Left renal cortex interstitium (tissue), 4 donors: ENCODE measurements around the gene TMEM44. TPM values are rescaled to one million over a fixed set of nuclear protein-coding genes. Genes with fewer than 3 reads are reported as not detected.
"Not testable (repeated sequence)": the region's sequence is repeated elsewhere in the genome, so short reads cannot be mapped to it uniquely, and the experiment has no call there.

Experiments used
- DNase-seq, 4 donors: peaks; one replicate each; pipeline ENCODE4 v3.0.0-alpha.2; 2013; ENCODE audit warnings: low read depth in 4 of 4, low spot score in 2 of 4, missing footprints in 1 of 4
- polyA plus RNA-seq, 4 donors: library from polyadenylated mRNA; unstranded; fragments of 120-200 nt; gene quantifications; one replicate each; pipeline ENCODE4 v1.2.1, GENCODE V29; 2013; ENCODE audit not compliant: insufficient read length in 4 of 4

Gene TMEM44
- polyA plus RNA-seq, 4 donors: 14.6 to 23.6 (median 20.5) TPM

DNA sequence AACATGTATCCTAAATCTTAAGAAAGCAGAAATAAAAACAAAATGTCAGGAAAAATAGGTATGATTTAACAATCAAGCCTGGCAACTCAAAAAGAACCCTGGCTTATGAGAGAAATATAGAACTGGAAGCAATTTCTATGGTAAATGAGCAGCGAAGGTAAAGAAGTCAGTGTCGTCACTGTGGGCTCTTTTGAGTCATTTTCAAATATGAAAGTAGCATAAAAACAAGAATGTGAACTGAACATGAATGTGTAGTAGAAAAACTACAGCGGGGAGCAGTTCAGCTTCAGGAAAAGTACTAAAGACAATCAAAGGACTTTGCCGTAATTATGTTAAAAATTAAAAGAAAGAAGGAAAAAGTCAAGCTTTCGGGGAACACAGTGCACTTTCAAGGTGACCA, 21.2 kb upstream of the TMEM44 start:
- DNase-seq: no peak

DNA sequence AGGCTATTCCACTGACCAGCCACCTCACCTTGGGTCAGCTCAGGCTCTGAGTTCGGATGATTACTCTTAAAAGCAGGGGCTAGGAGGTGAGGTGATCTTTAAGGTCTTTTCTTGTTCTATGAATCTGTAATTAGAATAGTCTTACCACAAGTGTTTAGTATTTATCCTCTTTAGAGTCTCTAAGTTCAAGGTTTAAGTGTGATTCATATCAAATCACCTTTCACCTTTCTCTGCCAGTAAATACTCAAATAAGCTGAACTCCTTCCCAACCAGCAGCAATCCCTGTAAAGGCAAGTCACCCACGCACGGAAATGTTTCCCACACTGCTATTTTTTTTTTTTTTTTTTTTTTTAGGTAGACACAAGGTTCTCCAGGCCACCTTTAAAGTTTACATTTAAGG, 14.5 kb upstream of the TMEM44 start:
- DNase-seq: no peak

GRCh38 chr3:194642769-194643168, 9.6 kb upstream of the TMEM44 start:
- no peak for DNase-seq

DNA sequence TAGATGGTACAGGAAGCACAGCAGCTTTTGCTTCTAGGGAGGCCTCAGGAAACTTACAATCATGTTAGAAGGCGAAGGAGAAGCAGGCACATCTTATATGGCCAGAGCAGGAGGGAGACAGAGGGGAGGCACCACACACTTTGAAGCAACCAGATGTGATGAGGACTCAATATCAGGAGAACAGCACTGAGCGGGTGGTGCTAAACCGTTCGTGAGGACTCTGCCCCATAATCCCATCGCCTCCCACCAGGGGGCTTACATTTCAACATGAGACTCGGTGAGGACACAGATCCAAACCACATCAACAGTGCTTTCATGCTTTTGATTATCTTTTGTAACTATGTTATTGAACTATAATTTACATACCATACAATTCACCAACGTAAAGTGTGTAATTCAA, 7.6 kb upstream of the TMEM44 start:
- DNase-seq: no peak

DNA sequence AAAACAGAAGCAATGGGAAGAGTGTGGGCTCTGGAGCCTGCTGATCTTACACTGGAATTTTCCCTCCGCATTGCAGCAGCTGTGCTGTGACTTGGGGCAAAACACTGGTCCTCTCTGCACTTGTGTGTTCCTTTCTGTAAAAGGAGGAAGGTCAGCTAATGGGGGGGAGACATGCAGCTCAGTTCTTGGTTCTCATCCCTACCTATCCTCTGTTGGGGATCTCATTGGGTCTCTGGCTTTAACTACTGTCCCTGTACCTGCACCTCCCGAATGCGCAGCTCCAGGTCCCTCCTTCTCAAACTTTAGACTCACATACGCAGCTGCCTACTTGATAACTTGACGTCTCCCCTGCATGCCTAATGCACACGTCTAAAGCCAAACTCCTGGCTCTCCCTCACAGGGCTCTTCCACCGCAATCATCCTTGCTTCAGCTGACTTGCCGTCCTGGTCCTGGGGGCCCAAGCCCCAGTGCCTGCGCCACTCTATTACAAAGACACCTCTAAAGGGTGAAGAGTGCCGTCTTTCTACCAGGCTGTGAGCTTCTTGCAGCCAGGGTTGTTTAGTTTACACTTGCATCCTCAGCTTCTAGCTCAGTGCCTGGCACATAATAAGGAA, 5.9 kb upstream of the TMEM44 start:
- no peak for DNase-seq

- no peak for DNase-seq
Measured at GRCh38 chr3:194637541-194638400, 4.6 kb upstream of the TMEM44 start.

DNA sequence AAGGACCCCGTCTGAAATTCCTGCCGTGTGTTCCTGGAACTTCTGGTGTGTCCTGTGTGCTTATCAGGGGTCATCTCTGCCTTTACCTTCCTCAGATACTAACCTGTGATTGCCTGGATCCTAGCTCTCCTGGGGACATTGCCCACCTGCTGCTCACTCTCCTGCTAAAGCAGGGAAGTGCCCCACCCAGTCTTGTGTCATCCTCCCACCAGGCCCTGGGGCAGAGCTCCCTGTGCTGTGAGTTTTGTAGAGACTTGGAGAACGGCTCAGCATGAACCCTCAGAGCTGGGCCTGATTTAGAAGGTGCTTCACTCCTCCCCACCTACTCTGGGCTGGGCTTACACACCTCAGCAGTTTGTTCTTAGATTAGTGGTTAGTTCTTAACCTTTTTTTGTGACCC, 3.8 kb upstream of the TMEM44 start:
- no peak for DNase-seq

GRCh38 chr3:194632809-194633348, 340 bp downstream of the TMEM44 start:
- DNase-seq: peak in 2 of 4 donors; percentile 11 to 24

DNA sequence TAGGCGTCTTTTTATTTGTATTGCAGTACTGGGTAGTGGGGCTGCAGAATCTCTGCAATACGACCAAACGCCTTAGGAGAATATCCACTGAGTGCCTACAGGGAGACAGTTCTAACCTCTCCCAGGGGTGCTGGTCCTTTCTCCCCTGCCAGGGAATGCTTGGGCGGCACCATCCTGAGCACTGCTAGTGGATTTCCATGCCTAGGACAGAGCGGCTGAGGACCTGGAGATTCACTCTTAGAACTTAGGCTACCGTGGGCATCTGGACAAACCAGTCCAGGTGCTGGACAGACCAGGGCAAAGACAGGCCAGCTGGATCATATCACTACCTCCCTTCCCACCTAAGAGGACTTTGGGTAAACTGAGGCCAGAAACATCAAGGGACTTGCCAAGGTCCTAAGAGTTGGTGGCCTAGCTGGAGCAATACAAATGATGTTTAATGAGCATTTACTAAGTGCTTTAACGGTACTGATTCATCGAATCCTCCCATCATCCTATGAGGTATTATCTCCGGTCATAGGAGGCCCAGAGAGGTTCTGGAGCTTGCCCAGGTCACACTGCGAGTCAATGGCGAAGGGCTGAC, 902 bp downstream of the TMEM44 start:
- no peak for DNase-seq

DNA sequence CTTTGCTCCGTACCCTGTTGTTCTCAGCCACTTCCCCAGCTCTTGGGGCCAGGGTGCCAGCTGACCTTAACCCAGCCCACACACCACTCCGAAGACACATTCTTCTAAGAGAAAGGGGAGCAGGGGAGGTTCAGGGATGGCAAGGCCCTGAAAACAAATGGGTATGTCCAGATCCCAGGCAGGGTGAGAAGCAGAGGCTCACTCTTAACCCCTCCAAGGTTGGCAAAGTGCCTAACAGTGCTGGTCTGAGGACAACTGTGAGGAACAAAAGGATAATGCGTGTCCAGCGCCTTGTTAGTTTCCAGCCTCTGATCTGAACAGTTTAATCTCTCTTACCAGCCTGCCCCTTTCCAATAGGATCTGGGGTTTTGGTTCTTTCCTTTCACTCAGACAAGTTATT, 1.5 kb downstream of the TMEM44 start:
- no peak for DNase-seq

DNA sequence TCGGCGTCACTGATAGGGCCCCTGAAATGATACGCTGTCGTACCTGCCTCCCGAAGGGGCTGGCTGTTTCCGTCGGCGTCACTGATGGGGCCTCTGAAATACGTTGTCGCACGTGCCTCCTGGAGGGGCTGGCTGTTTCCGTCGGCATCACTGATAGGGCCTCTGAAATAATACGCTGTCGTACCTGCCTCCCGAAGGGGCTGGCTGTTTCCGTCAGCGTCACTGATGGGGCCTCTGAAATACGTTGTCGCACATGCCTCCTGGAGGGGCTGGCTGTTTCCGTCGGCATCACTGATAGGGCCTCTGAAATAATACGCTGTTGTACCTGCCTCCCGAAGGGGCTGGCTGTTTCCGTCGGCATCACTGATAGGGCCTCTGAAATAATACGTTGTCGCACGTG, 2.5 kb downstream of the TMEM44 start:
- DNase-seq: not testable (repeated sequence)

- no peak for DNase-seq
Measured at GRCh38 chr3:194624956-194625355, 8.3 kb downstream of the TMEM44 start.

DNA sequence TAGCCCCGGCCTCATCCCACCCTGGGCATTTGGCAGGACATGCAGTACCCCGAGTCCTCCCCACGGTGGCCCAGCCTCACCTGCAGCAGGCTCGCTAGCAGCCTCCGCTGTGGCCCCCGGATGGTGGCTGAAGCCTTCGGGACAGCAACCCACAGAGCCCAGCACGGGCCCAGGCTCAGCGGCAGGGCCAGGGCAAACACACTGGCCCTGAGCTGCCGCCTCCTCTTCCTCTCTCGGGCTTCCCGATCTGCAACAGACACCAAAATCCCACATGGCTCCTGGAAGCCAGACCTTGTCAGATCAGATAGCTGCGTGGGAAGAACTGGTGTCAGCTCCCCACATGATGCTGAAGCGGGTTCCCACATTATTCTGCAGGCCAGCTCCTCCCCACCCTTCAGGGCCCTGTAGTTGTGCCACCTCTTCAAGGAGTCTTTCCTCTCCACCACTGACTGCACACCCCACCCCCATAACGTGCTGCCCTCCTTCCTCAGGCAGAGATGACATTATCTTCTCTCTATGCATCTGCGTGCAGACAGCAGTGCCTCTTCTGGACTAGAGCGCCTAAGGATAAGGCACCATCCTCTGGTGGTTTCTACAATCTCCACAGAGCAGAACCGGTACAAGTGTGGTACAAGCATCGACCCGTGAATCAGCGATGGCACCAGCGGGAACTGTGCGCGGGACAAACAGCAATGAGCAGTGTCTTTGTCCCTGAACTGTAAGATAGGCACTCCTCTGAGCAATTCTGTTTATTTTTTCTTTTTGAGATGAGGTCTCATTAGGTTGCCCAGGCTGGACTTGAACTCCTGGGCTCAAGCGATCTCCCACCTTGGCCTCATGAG, 9.5 kb downstream of the TMEM44 start:
- DNase-seq: no peak

DNA sequence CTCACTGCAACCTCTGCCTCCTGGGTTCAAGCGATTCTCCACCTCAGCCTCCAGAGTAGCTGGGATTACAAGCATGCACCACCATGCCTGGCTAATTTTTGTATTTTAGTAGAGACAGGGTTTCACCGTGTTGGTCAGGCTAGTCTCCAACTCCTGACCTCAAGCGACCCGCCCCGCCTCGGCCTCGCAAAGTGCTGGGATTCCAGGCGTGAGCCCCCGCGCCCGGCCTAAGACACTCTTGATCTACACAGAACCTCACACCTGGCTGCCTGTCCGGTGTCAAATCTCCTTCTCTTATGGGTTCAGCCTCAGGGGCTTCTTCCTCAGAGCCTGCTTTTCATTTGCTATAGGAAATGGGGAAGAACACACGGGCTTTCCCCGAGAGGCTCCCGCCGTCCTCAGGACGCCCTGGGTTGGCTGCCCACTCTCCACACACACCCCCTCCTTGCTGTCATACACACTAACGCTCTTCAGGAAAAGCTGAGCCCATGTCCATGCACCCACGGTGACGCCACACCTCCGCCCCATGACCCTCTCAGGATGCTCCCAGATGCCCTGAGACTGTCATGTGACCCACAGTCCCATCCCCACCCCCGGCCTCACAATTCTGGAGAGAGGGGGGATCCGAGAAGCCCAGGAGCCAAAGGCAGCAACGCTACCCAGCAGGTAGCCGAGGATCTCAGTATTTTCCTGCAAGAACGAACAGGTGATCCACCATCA, 10.4 kb downstream of the TMEM44 start:
- DNase-seq: no peak

DNA sequence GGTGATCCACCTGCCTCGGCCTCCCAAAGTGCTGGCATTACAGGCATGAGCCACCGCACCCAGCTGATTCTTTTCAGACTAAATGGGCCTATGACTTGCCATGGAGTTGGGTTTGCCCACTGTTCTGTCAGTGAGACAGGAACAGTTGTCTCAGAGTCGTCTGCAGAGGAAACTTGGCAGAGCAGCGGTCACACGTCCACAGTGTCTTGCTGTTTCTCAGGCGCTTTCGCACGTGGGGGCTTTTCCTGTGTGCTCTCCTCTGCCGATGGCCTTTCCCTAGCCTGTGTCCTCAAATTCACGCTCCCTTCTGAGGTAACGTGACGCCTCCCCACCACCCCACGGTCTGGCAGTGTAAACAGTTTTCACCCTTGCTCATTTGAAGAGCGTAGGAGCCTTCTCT, 11.3 kb downstream of the TMEM44 start:
- DNase-seq: no peak

DNA sequence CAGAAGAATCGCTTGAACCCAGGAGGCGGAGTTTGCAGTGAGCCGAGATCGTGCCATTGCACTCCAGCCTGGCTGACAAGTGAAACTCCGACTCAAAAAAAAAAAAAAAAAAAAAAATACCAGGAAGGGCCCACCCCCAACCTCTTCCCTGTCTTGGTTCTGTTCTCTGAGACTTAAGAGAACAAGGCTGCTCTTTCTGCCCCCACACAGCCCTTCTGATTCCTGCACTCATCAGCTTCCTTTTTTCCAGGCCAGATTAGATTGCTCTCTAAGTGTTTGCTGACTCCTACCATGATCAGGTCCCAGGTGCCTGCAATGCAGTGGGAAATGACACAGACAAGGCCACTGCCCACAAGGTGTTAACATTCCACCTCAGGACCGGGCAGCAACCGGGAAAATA, 13.0 kb downstream of the TMEM44 start:
- DNase-seq: no peak

DNA sequence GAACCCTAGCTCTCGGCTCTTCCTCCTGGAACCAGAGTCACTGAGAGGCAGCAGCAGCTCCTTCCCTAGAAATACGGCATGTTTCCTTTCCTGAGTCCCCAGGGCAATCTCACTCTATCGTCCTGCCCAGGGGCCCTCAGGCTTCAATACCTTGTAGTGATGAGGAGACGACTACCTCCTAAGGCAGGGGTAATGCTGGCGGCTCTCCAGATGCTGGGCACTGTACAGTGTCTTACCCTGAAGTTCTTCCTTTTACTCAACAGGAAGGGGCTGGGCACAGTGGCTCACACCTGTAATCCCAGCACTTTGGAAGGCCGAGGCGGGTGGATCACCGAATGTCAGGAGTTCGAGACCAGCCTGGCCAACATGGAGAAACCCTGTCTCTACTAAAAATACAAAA, 13.5 kb downstream of the TMEM44 start:
- DNase-seq: no peak

DNA sequence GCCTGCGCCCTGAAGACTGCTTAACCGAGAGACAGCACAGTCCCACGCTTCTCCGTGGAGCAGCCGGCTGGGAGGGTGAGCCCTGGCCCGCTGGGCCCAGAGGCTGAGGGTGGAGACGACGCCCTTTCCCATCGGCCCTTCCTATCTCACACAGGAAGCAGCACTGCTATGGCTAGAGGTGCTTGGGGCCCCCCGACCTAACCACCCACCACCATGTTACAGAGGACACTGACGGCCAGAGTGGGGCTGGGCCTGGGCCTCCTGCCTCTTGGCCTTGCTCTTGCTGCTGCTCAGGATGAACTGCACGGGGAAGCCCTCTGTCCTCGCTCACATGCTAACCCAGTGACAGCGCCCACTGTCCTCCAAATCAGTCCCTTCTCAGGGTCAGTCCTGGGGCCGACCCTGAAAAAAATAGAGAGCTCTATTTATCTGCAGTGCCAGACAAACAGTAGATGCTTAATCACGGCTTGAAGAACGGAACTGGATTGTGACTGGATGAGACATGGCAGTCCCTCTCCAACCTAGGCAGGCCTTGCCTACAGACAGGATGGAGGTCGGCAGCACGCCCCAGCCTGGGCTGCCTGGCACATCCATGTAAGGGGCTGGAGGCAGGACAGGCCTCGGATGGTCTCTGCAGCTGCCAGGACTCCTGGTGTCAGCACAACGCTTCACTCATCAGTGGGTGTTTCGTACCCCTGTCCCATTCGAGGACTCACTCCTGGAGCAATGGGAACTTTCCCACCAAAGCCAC, 14.2 kb downstream of the TMEM44 start:
- no peak for DNase-seq

- DNase-seq: no peak
Measured at GRCh38 chr3:194617827-194618226, 15.4 kb downstream of the TMEM44 start.
